ENCODE measurements around the gene TFB1M.

TFB1M gene

DNA sequence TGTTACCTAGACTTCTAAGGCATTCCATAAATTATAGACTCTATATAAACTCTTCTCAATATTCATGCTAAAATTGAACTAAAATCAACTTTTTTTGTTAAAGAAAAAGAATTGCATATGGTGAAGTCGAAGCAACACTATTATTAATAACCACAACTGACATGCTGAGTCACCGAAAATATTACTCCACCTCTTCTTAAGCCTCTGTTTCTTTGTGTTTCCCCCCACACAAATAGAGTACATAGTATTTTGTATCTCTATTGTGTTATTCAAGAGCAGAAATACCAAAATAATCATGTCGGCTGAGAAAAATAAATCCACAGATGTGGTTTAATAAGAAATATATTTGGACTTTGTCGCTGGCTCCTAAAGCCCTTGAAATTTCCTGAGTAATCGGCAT lies 23.8 kb downstream of the TFB1M start:
- TF ChIP-seq OSR1 (CRISPR knock-in tag; IDR thresholded peaks at IDR 0.05) (no peak), ZFP3 (CRISPR knock-in tag; IDR thresholded peaks at IDR 0.05) (no peak), ZFP30 (CRISPR knock-in tag; IDR thresholded peaks at IDR 0.05) (no peak), RARB (CRISPR knock-in tag; IDR thresholded peaks at IDR 0.05) (no peak), ZNF8 (CRISPR knock-in tag; IDR thresholded peaks at IDR 0.05) (no peak), ISL1 (CRISPR knock-in tag; IDR thresholded peaks at IDR 0.05) (no peak)
- ATAC-seq: no peak

DNA sequence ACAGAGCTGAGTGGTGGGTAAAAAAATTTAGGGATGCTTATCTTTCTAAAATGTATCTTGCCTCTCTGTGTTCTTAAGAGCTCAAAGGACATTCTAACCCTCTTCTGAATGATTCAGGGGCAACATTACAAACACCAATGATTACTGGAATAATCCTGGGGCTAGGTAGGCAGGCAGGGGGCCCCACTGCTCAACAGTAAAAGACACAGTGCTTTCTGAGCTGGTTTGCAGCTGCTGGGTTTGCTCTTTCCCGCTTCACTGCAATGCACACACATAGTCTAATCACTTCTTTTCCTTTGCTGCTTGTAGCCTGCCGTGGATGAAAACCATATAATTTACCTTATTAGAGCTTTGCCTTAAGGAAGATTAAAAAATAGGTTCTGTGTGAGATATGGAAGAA lies 26.5 kb downstream of the TFB1M start:
- TF ChIP-seq GLIS3 (CRISPR knock-in tag; IDR thresholded peaks at IDR 0.05): no peak
- no peak for TF ChIP-seq ARNTL (CRISPR knock-in tag; IDR thresholded peaks at IDR 0.05; ENCODE audit: borderline replicate concordance, low read depth)
- no peak for TF ChIP-seq TOX (CRISPR knock-in tag; IDR thresholded peaks at IDR 0.05; ENCODE audit: borderline replicate concordance)
- TF ChIP-seq ZNF565 (CRISPR knock-in tag; conservative IDR thresholded peaks at IDR 0.05; ENCODE audit: low read depth): no peak
- TF ChIP-seq TCF4 (CRISPR knock-in tag; IDR thresholded peaks at IDR 0.05; ENCODE audit: borderline replicate concordance): no peak
- TF ChIP-seq, protein P1, sequence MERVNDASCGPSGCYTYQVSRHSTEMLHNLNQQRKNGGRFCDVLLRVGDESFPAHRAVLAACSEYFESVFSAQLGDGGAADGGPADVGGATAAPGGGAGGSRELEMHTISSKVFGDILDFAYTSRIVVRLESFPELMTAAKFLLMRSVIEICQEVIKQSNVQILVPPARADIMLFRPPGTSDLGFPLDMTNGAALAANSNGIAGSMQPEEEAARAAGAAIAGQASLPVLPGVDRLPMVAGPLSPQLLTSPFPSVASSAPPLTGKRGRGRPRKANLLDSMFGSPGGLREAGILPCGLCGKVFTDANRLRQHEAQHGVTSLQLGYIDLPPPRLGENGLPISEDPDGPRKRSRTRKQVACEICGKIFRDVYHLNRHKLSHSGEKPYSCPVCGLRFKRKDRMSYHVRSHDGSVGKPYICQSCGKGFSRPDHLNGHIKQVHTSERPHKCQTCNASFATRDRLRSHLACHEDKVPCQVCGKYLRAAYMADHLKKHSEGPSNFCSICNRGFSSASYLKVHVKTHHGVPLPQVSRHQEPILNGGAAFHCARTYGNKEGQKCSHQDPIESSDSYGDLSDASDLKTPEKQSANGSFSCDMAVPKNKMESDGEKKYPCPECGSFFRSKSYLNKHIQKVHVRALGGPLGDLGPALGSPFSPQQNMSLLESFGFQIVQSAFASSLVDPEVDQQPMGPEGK (CRISPR knock-in tag; IDR thresholded peaks at IDR 0.05; ENCODE audit: borderline replicate concordance): no peak
- TF ChIP-seq, protein P2, sequence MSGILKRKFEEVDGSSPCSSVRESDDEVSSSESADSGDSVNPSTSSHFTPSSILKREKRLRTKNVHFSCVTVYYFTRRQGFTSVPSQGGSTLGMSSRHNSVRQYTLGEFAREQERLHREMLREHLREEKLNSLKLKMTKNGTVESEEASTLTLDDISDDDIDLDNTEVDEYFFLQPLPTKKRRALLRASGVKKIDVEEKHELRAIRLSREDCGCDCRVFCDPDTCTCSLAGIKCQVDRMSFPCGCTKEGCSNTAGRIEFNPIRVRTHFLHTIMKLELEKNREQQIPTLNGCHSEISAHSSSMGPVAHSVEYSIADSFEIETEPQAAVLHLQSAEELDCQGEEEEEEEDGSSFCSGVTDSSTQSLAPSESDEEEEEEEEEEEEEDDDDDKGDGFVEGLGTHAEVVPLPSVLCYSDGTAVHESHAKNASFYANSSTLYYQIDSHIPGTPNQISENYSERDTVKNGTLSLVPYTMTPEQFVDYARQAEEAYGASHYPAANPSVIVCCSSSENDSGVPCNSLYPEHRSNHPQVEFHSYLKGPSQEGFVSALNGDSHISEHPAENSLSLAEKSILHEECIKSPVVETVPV (CRISPR knock-in tag; IDR thresholded peaks at IDR 0.05): no peak
- no peak for TF ChIP-seq ISL1 (CRISPR knock-in tag; IDR thresholded peaks at IDR 0.05)
- TF ChIP-seq RARB (CRISPR knock-in tag; IDR thresholded peaks at IDR 0.05): no peak
- TF ChIP-seq CSDC2 (CRISPR knock-in tag; IDR thresholded peaks at IDR 0.05): no peak
- TF ChIP-seq ZFP30 (CRISPR knock-in tag; IDR thresholded peaks at IDR 0.05): no peak
- ATAC-seq: no peak

DNA sequence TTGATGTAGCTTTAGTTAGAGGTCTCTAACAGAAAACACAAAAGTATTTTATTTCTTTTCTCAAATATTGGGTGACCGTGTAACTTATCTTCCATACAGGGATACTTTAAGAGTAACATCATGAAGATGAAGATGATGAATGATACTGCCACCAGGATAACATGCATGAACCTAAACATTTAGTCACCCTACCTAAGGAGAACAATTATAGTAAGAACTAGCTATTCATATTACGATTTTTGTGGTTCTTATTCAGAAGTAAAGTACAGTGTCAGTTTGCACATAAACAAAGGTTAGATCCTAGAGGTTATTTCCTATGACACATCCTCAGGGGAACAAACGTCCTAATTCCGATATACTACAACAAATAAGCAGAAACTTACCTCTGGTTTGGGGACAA lies 29.5 kb downstream of the TFB1M start:
- no peak for ATAC-seq
- no peak for TF ChIP-seq OSR1 (CRISPR knock-in tag; IDR thresholded peaks at IDR 0.05)
- TF ChIP-seq ZC3H10 (CRISPR knock-in tag; IDR thresholded peaks at IDR 0.05): no peak
- TF ChIP-seq TOX (CRISPR knock-in tag; IDR thresholded peaks at IDR 0.05; ENCODE audit: borderline replicate concordance): no peak
- no peak for TF ChIP-seq CSDC2 (CRISPR knock-in tag; IDR thresholded peaks at IDR 0.05)
- TF ChIP-seq, protein P2 (CRISPR knock-in tag; IDR thresholded peaks at IDR 0.05): no peak

DNA sequence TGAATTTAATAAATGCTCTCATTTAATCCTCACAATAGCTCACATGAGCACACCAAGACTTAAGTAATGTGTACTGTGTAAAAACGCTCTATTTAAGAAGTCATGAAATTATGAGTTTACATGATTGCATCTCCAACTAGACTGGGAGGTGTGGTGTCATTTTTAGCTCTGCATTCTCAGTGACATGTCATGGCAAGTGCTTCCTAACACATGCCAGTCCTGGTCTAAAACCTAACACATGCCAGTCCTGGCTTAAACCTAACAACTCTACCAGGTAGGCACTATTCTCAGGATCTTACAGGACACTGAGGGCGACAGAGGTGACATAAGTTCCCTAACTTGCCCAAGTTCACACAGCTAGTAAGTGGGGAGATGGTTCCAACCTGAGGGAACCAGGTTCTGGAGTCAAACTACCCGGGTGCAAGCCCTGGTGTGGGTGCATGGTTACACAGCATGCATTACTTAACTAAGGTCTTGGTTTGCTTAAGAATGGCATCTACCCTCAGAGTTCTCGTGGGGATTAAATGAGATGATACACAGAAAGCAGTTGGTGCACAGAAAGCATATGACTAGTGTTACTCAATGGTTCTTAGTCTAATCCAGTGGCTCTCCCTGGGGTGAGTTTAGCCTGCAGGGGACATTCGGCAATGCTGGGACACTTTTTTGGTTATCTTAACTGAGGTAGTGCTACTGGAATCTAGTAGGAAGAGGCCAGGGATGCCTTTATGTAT lies 35.8 kb downstream of the TFB1M start:
- no peak for ATAC-seq
- TF ChIP-seq GLIS3 (CRISPR knock-in tag; IDR thresholded peaks at IDR 0.05) (no peak), ZNF8 (CRISPR knock-in tag; IDR thresholded peaks at IDR 0.05) (no peak), ESRRG (CRISPR knock-in tag; IDR thresholded peaks at IDR 0.05) (no peak), ZFP30 (CRISPR knock-in tag; IDR thresholded peaks at IDR 0.05) (no peak), ZC3H10 (CRISPR knock-in tag; IDR thresholded peaks at IDR 0.05) (no peak)
- TF ChIP-seq, protein P3, sequence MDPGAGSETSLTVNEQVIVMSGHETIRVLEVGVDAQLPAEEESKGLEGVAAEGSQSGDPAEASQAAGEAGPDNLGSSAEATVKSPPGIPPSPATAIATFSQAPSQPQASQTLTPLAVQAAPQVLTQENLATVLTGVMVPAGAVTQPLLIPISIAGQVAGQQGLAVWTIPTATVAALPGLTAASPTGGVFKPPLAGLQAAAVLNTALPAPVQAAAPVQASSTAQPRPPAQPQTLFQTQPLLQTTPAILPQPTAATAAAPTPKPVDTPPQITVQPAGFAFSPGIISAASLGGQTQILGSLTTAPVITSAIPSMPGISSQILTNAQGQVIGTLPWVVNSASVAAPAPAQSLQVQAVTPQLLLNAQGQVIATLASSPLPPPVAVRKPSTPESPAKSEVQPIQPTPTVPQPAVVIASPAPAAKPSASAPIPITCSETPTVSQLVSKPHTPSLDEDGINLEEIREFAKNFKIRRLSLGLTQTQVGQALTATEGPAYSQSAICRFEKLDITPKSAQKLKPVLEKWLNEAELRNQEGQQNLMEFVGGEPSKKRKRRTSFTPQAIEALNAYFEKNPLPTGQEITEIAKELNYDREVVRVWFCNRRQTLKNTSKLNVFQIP (CRISPR knock-in tag; IDR thresholded peaks at IDR 0.05; ENCODE audit: borderline replicate concordance, low read depth): no peak

DNA sequence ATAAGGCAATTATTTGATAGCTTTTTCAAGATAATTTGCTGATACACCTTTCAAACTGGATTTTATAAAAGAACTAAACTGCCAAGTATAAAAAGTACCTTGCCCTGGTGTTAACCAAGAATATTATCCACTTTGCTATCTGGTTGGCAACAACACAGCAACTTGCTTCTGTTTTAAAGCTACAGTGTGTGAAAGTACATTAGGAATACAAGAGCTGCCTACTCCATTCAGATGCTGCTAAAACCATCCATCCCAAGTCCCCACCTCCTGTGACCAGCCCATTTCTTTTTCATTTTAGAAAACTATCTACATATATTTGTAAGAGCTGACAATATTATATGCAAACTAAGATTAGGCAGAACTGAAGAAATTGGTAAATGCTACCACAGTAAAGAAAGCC lies 37.6 kb downstream of the TFB1M start:
- ATAC-seq: no peak
- no peak for TF ChIP-seq SNAI2 (CRISPR knock-in tag; IDR thresholded peaks at IDR 0.05)
- TF ChIP-seq TCF4 (CRISPR knock-in tag; IDR thresholded peaks at IDR 0.05; ENCODE audit: borderline replicate concordance): no peak
- no peak for TF ChIP-seq ZC3H10 (CRISPR knock-in tag; IDR thresholded peaks at IDR 0.05)
- no peak for TF ChIP-seq TOX (CRISPR knock-in tag; IDR thresholded peaks at IDR 0.05; ENCODE audit: borderline replicate concordance)
- no peak for TF ChIP-seq ZNF70 (CRISPR knock-in tag; IDR thresholded peaks at IDR 0.05)
- no peak for TF ChIP-seq CSDC2 (CRISPR knock-in tag; IDR thresholded peaks at IDR 0.05)
- TF ChIP-seq ZNF8 (CRISPR knock-in tag; IDR thresholded peaks at IDR 0.05): no peak
- TF ChIP-seq ZFP30 (CRISPR knock-in tag; IDR thresholded peaks at IDR 0.05): no peak
- TF ChIP-seq ZFP3 (CRISPR knock-in tag; IDR thresholded peaks at IDR 0.05): no peak
- TF ChIP-seq, protein P4, sequence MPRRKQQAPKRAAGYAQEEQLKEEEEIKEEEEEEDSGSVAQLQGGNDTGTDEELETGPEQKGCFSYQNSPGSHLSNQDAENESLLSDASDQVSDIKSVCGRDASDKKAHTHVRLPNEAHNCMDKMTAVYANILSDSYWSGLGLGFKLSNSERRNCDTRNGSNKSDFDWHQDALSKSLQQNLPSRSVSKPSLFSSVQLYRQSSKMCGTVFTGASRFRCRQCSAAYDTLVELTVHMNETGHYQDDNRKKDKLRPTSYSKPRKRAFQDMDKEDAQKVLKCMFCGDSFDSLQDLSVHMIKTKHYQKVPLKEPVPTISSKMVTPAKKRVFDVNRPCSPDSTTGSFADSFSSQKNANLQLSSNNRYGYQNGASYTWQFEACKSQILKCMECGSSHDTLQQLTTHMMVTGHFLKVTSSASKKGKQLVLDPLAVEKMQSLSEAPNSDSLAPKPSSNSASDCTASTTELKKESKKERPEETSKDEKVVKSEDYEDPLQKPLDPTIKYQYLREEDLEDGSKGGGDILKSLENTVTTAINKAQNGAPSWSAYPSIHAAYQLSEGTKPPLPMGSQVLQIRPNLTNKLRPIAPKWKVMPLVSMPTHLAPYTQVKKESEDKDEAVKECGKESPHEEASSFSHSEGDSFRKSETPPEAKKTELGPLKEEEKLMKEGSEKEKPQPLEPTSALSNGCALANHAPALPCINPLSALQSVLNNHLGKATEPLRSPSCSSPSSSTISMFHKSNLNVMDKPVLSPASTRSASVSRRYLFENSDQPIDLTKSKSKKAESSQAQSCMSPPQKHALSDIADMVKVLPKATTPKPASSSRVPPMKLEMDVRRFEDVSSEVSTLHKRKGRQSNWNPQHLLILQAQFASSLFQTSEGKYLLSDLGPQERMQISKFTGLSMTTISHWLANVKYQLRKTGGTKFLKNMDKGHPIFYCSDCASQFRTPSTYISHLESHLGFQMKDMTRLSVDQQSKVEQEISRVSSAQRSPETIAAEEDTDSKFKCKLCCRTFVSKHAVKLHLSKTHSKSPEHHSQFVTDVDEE (CRISPR knock-in tag; IDR thresholded peaks at IDR 0.05): no peak
